Fibroblast of villous mesenchyme (primary cell): ENCODE data around the gene MAFF. TPM values are rescaled to one million over a fixed set of nuclear protein-coding genes. Genes with fewer than 3 reads are reported as not detected.

ENCODE experiments used
- DNase-seq: peaks from one replicate; pipeline ENCODE4 v3.0.0-alpha.2; 2010; ENCODE audit warnings: low read depth
- H3K4me3 ChIP-seq: 2 replicates; pipeline ENCODE4 v1.5.1; 2011; ENCODE audit warnings: low read depth, mild to moderate bottlenecking, low read length
- total RNA-seq: library from RNA; depleted of rRNA; stranded (reverse); fragments of >200 nt; gene quantifications from 2 replicates; pipeline ENCODE4 v1.2.3, GENCODE V29; 2012
- TF ChIP-seq, protein P1 (sequence below): IDR thresholded peaks from 2 replicates; pipeline ENCODE4 v1.5.1; 2012; ENCODE audit warnings: low read depth, mild to moderate bottlenecking, low read length; ENCODE audit not compliant: insufficient read depth

Gene MAFF
- total RNA-seq, 1 donor, result 19.4 TPM

DNA sequence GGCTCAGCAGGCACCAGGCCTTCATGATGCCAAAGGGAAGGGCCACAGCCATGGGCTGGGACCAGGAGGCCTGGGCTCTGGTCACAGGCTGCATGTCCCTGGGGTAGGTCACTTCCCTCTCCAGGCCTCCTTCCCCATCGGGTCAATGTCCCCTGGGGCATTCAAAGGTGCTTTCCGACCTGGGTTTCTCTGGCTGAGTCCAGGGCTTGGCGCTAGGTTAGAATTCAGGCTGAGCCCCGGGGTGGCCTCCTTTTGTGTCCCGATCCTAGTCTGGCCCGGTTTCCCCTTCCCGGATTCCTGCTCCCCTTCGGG lies 12.2 kb downstream of the MAFF start:
- TF ChIP-seq, protein P1, sequence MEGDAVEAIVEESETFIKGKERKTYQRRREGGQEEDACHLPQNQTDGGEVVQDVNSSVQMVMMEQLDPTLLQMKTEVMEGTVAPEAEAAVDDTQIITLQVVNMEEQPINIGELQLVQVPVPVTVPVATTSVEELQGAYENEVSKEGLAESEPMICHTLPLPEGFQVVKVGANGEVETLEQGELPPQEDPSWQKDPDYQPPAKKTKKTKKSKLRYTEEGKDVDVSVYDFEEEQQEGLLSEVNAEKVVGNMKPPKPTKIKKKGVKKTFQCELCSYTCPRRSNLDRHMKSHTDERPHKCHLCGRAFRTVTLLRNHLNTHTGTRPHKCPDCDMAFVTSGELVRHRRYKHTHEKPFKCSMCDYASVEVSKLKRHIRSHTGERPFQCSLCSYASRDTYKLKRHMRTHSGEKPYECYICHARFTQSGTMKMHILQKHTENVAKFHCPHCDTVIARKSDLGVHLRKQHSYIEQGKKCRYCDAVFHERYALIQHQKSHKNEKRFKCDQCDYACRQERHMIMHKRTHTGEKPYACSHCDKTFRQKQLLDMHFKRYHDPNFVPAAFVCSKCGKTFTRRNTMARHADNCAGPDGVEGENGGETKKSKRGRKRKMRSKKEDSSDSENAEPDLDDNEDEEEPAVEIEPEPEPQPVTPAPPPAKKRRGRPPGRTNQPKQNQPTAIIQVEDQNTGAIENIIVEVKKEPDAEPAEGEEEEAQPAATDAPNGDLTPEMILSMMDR, result no peak
- H3K4me3 ChIP-seq, result peak overlapping the region; percentile 51
- no peak for DNase-seq

DNA sequence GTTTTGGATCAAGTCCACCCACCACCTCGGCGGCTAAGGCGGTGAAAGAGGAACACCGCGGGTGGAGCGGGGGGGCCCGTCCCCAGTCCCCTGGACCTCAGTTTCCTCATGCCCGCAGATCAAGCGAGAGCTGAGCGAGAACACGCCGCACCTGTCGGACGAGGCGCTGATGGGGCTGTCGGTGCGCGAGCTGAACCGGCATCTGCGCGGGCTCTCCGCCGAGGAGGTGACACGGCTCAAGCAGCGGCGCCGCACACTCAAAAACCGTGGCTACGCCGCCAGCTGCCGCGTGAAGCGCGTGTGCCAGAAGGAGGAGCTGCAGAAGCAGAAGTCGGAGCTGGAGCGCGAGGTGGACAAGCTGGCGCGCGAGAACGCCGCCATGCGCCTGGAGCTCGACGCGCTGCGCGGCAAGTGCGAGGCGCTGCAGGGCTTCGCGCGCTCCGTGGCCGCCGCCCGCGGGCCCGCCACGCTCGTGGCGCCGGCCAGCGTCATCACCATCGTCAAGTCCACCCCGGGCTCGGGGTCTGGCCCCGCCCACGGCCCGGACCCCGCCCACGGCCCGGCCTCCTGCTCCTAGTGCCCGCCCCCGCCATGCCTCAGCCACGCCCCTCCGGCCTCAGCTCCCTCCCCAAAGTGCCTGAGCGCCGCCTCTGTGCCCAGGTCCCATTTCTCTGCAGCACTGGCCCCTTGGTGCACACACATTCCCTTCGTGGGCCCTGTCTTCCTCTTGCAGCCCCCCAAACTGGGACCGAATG lies 12.7 kb downstream of the MAFF start:
- TF ChIP-seq, protein P1, result peak; percentile 7
- DNase-seq, result peak; percentile 80
- H3K4me3 ChIP-seq, result peak overlapping the region; percentile 51

DNA sequence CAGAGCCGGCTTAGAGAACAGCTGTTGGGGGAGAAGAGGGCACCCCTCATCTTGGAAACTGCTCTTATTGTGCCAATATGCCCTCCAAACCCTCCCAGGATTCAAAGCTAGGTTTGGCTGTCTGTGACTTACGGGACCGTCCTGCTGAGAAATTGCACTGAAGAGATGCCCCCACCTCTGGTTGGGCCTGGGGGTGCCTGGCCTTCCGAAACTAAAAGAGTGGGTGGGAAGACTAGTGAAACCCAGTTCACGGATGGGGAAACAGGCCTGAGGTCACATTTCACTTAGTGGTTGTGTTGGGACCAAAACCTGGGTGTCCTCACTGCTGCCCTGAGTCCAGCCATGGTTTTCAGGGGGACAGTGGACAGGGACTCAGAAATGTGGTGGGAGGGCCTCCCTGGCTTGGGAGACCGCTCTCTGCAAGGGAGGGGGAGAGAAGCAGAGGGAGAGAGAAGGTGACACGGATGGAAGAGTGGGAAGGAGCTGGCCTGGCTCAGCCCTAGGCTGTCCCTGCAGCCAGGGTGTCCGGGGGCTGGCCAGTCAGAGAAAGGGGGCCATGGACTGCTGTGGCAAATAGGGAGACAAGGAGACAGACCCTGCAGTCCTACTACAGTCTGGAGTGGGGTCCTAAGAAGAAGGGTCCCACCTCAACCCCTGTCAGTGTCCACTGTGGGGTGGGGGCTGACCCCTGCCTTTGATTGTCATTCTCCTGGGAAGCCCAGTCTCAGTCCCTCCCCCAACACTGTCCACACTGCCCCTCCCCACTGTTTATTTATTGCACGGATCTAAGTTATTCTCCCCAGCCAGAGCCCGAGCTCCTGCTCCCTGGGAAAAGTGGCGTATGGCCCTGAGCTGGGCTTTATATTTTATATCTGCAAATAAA lies 13.6 kb downstream of the MAFF start:
- H3K4me3 ChIP-seq, result no peak overlapping the region
- TF ChIP-seq, protein P1, result no peak
- DNase-seq, result no peak

DNA sequence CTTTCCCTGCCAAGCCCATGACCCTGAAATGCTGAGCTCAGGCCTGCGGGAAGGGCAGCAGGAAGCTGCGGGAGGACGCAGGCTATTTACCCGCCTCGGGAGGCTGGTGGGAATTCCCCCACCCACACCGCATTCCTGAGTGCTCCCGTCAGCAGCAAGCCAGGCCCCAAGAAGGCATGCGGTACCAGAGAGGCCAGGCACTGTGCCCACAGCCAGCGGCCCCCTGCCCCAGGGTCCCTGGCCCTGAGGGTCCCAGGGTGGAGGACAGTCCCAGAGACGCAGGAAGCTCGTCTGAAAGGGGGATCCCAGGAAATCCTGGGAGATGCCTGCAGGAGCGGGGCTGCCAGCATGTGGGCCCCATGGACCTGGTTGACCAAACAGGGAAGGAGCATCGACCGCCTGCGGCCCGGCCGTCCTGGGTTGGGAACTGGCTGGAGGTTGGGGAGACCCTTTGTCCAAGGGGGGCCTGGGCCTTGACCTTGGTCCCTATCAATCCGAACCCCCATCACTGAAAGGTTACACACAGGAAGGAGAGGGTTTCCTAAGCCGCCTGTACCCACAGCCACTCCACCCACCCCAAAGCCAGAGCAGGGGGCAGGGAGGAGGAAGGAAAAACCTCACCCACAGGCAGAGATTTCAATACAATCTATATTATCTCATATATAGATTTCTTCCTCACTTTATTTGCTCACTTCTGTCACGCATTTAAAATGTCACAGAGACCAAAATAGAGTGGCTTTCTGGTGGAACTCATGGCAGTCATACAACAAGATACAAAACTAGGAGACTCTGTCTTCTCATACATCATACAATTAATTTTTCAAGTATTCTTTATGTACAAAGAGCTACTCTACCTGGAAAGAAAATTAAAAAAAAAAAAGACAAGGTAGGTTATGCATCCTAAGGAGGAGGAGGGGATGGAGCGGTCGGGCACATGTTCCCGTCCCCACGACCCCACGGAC lies 17.1 kb downstream of the MAFF start:
- TF ChIP-seq, protein P1, result no peak
- peak; percentile 94 for DNase-seq
- no peak overlapping the region for H3K4me3 ChIP-seq

DNA sequence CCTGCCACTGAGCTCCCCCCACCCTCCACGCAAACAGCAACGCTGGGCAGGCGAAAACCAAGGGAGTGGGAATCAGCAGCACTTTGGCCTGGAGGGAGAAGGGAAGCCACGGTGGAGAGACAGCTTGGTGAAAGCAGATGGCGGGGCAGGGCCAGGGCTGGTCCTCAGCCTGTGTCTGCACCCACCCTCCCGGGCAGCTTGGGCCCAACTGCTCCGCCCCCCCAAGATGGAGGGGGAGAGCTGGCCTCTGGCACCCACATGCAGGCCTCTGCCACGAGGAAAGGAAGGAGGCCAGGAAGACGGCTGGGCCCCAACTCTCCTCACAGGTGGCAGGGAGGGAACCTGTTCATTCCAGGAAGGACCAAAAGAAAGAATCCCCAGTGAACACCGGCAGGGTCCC lies 17.8 kb downstream of the MAFF start:
- TF ChIP-seq, protein P1, result no peak
- H3K4me3 ChIP-seq, result no peak overlapping the region
- DNase-seq, result no peak

DNA sequence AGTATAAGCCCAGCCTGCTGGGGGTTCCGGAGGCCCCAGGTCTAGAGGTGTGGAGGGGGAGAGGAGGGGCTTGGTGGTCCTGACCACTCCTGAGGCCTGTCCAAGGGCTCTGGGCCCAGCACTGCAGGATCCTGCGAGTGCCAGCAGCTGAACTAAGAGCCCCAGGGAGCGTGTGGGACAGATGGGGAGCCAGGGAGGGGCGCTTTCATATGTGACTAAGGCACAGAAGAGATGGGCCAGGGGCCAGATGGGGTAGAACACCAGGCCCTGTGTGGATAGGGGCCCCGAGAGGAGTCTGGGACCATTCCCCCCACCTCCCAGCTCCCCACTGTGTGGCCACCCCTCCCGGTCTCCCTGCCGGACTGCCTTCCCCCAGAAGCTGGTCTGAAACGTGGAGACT lies 18.4 kb downstream of the MAFF start:
- TF ChIP-seq, protein P1, result no peak
- no peak for DNase-seq
- no peak overlapping the region for H3K4me3 ChIP-seq
